ENCODE results near the gene CMSS1. TPM values are rescaled to one million over a fixed set of nuclear protein-coding genes. Genes with fewer than 3 reads are reported as not detected.

The CMSS1 gene
- polyA plus RNA-seq, 1 donor from 2014 or later: 31.8 TPM

DNA sequence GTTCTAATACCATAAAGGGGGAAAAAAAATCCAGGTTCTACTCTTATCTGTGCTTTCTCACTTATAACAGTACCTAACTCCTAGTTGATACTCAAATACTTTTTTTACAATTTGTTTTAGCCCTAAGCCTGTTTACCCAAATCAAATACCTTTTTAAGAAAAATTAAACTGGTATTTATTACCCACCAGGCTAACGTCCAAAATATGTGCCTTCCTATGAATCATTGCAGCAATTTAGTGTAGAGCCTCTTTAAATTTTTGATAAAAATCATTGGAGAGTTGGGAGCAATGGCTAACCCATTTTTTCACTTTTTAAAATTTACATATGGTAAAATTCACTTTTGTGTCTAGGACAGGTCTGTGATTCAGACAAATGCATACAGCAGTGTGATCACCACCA lies 268.7 kb downstream of the CMSS1 start:
- no peaks in the 10 kb centered on the region for H3F3A ChIP-seq (ENCODE audit: insufficient read depth, low read length, poor library complexity, severe bottlenecking)
- no peak overlapping the region for H3K4me3 ChIP-seq (ENCODE audit: low read length)
- no peaks in the 10 kb centered on the region for H3K9me2 ChIP-seq (ENCODE audit: insufficient read depth, low read length)
- no peak overlapping the region for H3K27ac ChIP-seq (ENCODE audit: low read length)
- no peaks in the 10 kb centered on the region for H3K36me3 ChIP-seq (ENCODE audit: insufficient read depth, low read length)
- no peak for TF ChIP-seq POLR2AphosphoS5 (IDR thresholded peaks at IDR 0.05)
- no peak for TF ChIP-seq EZH2 (IDR thresholded peaks at IDR 0.05; ENCODE audit: borderline replicate concordance, insufficient read depth, low read length, poor library complexity, severe bottlenecking)
- no peak for TF ChIP-seq MXI1 (conservative IDR thresholded peaks at IDR 0.05; ENCODE audit: poor library complexity, severe bottlenecking)
- TF ChIP-seq RAD21 (conservative IDR thresholded peaks at IDR 0.05): no peak
- no peak for TF ChIP-seq SMC3 (conservative IDR thresholded peaks at IDR 0.05; ENCODE audit: poor library complexity)
- TF ChIP-seq, protein P1, sequence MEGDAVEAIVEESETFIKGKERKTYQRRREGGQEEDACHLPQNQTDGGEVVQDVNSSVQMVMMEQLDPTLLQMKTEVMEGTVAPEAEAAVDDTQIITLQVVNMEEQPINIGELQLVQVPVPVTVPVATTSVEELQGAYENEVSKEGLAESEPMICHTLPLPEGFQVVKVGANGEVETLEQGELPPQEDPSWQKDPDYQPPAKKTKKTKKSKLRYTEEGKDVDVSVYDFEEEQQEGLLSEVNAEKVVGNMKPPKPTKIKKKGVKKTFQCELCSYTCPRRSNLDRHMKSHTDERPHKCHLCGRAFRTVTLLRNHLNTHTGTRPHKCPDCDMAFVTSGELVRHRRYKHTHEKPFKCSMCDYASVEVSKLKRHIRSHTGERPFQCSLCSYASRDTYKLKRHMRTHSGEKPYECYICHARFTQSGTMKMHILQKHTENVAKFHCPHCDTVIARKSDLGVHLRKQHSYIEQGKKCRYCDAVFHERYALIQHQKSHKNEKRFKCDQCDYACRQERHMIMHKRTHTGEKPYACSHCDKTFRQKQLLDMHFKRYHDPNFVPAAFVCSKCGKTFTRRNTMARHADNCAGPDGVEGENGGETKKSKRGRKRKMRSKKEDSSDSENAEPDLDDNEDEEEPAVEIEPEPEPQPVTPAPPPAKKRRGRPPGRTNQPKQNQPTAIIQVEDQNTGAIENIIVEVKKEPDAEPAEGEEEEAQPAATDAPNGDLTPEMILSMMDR (IDR thresholded peaks at IDR 0.05; ENCODE audit: poor library complexity, severe bottlenecking): no peak
- TF ChIP-seq, protein P2, sequence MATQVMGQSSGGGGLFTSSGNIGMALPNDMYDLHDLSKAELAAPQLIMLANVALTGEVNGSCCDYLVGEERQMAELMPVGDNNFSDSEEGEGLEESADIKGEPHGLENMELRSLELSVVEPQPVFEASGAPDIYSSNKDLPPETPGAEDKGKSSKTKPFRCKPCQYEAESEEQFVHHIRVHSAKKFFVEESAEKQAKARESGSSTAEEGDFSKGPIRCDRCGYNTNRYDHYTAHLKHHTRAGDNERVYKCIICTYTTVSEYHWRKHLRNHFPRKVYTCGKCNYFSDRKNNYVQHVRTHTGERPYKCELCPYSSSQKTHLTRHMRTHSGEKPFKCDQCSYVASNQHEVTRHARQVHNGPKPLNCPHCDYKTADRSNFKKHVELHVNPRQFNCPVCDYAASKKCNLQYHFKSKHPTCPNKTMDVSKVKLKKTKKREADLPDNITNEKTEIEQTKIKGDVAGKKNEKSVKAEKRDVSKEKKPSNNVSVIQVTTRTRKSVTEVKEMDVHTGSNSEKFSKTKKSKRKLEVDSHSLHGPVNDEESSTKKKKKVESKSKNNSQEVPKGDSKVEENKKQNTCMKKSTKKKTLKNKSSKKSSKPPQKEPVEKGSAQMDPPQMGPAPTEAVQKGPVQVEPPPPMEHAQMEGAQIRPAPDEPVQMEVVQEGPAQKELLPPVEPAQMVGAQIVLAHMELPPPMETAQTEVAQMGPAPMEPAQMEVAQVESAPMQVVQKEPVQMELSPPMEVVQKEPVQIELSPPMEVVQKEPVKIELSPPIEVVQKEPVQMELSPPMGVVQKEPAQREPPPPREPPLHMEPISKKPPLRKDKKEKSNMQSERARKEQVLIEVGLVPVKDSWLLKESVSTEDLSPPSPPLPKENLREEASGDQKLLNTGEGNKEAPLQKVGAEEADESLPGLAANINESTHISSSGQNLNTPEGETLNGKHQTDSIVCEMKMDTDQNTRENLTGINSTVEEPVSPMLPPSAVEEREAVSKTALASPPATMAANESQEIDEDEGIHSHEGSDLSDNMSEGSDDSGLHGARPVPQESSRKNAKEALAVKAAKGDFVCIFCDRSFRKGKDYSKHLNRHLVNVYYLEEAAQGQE (IDR thresholded peaks at IDR 0.05; ENCODE audit: borderline replicate concordance): no peak
- TF ChIP-seq EP300 (conservative IDR thresholded peaks at IDR 0.05; ENCODE audit: poor library complexity, severe bottlenecking): no peak
- no peaks in the 10 kb centered on the region for H4K20me1 ChIP-seq (ENCODE audit: insufficient read depth)
- H2AFZ ChIP-seq (ENCODE audit: low read depth, low read length): no peak overlapping the region
- H3K4me2 ChIP-seq (ENCODE audit: low read length): no peak overlapping the region
- no peak overlapping the region for H3K9ac ChIP-seq (ENCODE audit: low read length)
- H3K79me2 ChIP-seq (replicated peaks; ENCODE audit: insufficient read depth, low read length): no peaks in the 10 kb centered on the region
- no peaks in the 10 kb centered on the region for H3K27me3 ChIP-seq (ENCODE audit: insufficient read depth, low read depth, low read length)
- no peaks in the 10 kb centered on the region for H3K9me3 ChIP-seq (ENCODE audit: low read length)

- Histone ChIP-seq H2AFZ (ENCODE audit: low read depth, low read length) (no peak overlapping the region), H3K9ac (ENCODE audit: low read length) (no peak overlapping the region), H3K9me2 (ENCODE audit: insufficient read depth, low read length) (no peaks in the 10 kb centered on the region), H3F3A (ENCODE audit: insufficient read depth, low read length, poor library complexity, severe bottlenecking) (no peaks in the 10 kb centered on the region), H3K79me2 (replicated peaks; ENCODE audit: insufficient read depth, low read length) (no peaks in the 10 kb centered on the region), H3K36me3 (ENCODE audit: insufficient read depth, low read length) (no peaks in the 10 kb centered on the region), H3K4me3 (ENCODE audit: low read length) (no peak overlapping the region), H3K9me3 (ENCODE audit: low read length) (no peaks in the 10 kb centered on the region), H4K20me1 (ENCODE audit: insufficient read depth) (no peaks in the 10 kb centered on the region), H3K27me3 (ENCODE audit: insufficient read depth, low read depth, low read length) (no peaks in the 10 kb centered on the region), H3K4me2 (ENCODE audit: low read length) (no peak overlapping the region), H3K27ac (ENCODE audit: low read length) (no peak overlapping the region)
- TF ChIP-seq EZH2 (IDR thresholded peaks at IDR 0.05; ENCODE audit: borderline replicate concordance, insufficient read depth, low read length, poor library complexity, severe bottlenecking) (no peak), EP300 (conservative IDR thresholded peaks at IDR 0.05; ENCODE audit: poor library complexity, severe bottlenecking) (no peak), RAD21 (conservative IDR thresholded peaks at IDR 0.05) (no peak), MXI1 (conservative IDR thresholded peaks at IDR 0.05; ENCODE audit: poor library complexity, severe bottlenecking) (no peak), SMC3 (conservative IDR thresholded peaks at IDR 0.05; ENCODE audit: poor library complexity) (no peak), TAF1 (IDR thresholded peaks at IDR 0.05; ENCODE audit: low read depth) (no peak), POLR2AphosphoS5 (IDR thresholded peaks at IDR 0.05) (no peak)
- TF ChIP-seq, protein P1 (IDR thresholded peaks at IDR 0.05; ENCODE audit: poor library complexity, severe bottlenecking): no peak
- TF ChIP-seq, protein P2 (IDR thresholded peaks at IDR 0.05; ENCODE audit: borderline replicate concordance): no peak
Measured at GRCh38 chr3:100087198-100087597, 269.5 kb downstream of the CMSS1 start.
